Measurements from ENCODE around the gene HES3. TPM values are rescaled to one million over a fixed set of nuclear protein-coding genes. Genes with fewer than 3 reads are reported as not detected.

Gene HES3
- total RNA-seq, 4 donors from 2014 or later: not detected

DNA sequence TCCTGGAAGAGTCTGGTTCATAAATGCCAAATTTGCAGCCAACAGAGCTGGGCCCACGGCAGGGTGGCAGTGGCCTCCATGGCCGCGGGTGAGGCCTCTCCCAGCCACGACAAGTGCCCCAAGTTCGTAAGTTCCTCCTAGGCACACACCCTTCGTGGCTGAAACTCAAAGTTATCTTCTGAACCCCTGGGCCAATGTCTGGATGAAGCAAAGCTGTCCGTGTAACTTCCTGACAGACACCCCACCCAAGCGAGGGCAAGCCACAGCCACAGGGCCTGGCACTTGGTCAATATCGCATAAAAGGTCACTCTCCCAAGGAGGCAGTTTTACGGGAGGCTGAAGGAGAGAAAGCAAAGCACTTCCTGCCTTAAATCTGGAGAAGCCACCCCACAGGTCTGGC lies 44.7 kb downstream of the HES3 start:
- ATAC-seq (no peak), DNase-seq (no peak)
- Histone ChIP-seq H3K27ac (no peak overlapping the region), H3K36me3 (no peaks in the 10 kb centered on the region), H3K27me3 (no peaks in the 10 kb centered on the region), H3K9me3 (no peaks in the 10 kb centered on the region), H3K4me1 (peaks cover 0 to under 1% of the 10 kb centered on the region in 2 donors), H3K4me3 (no peak overlapping the region)
- in situ Hi-C loops (cut with MboI; ENCODE audit: low sequenced_read_pairs in 4 of 4): no loop called here
- TF ChIP-seq, protein P1, sequence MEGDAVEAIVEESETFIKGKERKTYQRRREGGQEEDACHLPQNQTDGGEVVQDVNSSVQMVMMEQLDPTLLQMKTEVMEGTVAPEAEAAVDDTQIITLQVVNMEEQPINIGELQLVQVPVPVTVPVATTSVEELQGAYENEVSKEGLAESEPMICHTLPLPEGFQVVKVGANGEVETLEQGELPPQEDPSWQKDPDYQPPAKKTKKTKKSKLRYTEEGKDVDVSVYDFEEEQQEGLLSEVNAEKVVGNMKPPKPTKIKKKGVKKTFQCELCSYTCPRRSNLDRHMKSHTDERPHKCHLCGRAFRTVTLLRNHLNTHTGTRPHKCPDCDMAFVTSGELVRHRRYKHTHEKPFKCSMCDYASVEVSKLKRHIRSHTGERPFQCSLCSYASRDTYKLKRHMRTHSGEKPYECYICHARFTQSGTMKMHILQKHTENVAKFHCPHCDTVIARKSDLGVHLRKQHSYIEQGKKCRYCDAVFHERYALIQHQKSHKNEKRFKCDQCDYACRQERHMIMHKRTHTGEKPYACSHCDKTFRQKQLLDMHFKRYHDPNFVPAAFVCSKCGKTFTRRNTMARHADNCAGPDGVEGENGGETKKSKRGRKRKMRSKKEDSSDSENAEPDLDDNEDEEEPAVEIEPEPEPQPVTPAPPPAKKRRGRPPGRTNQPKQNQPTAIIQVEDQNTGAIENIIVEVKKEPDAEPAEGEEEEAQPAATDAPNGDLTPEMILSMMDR (IDR thresholded peaks at IDR 0.05 in 4 of 5, conservative IDR thresholded peaks at IDR 0.05 in 1 of 5): no peak
- no peak for TF ChIP-seq POLR2A (IDR thresholded peaks at IDR 0.05)
- intact Hi-C loops (cut with DNase I; ENCODE audit: low total_unique reads): no loop called here

- intact Hi-C loops (cut with DNase I; ENCODE audit: low total_unique reads) (no loop called here), in situ Hi-C loops (cut with MboI; ENCODE audit: low sequenced_read_pairs in 4 of 4) (no loop called here)
- ATAC-seq: no peak
- Histone ChIP-seq H3K4me3 (no peak overlapping the region), H3K27me3 (no peaks in the 10 kb centered on the region), H3K27ac (no peak overlapping the region), H3K4me1 (peaks cover 0 to 7% of the 10 kb centered on the region in 2 donors), H3K9me3 (no peaks in the 10 kb centered on the region), H3K36me3 (no peaks in the 10 kb centered on the region)
- TF ChIP-seq, protein P1 (IDR thresholded peaks at IDR 0.05 in 4 of 5, conservative IDR thresholded peaks at IDR 0.05 in 1 of 5): no peak
- no peak for TF ChIP-seq POLR2A (IDR thresholded peaks at IDR 0.05)
- DNase-seq: no peak
Measured at GRCh38 chr1:6292102-6292501, 48.1 kb downstream of the HES3 start.

DNA sequence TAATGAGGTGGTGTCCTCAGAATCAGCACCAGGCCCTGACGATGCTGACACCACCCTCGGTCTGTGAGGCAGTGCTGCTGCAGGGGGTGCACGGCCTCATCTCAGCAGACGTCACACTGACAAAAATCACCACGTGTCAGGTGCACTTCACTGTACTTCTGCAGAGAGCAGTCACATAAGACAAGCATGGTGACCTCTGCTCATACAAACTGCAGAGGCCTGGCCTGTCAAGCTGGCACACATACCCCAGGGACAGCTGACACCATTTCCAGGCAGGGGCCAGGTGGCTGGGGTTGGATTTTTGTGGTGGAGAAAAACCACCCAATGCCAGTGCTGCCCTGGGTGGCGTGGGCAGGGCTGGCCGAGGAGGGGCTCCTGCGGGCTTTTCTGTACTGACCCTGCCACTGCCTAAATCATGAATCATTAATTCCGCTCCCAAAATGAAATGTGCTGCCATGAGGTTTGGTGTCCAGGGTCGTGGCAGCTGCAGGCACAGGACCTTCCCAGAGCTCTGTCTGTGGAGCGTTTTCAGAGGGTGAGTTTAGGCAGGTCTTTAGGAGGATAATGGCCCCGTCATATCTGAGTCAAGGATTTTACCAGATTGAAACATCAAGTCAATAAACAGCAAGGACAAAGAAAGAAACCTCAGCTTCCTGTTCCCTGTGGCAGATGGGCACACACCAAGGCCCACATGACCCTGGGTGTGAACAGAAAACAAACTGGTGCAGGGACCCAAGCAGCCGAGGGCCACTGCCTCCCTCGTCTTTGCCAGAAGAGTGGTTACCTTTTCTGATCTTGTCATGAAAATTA lies 50.3 kb downstream of the HES3 start:
- TF ChIP-seq, protein P1 (IDR thresholded peaks at IDR 0.05 in 4 of 5, conservative IDR thresholded peaks at IDR 0.05 in 1 of 5): no peak
- no peak for TF ChIP-seq POLR2A (IDR thresholded peaks at IDR 0.05)
- Histone ChIP-seq H3K36me3 (no peaks in the 10 kb centered on the region), H3K4me3 (no peak overlapping the region), H3K9me3 (no peaks in the 10 kb centered on the region), H3K27me3 (no peaks in the 10 kb centered on the region), H3K4me1 (peaks cover 0 to 7% of the 10 kb centered on the region in 2 donors), H3K27ac (peak overlapping the region in 1 of 4 donors; percentile 9)
- in situ Hi-C loops (cut with MboI; ENCODE audit: low sequenced_read_pairs in 4 of 4): no loop called here
- DNase-seq (no peak), ATAC-seq (peak in 1 of 2 donors; percentile 68)
- intact Hi-C loops (cut with DNase I; ENCODE audit: low total_unique reads): no loop called here

DNA sequence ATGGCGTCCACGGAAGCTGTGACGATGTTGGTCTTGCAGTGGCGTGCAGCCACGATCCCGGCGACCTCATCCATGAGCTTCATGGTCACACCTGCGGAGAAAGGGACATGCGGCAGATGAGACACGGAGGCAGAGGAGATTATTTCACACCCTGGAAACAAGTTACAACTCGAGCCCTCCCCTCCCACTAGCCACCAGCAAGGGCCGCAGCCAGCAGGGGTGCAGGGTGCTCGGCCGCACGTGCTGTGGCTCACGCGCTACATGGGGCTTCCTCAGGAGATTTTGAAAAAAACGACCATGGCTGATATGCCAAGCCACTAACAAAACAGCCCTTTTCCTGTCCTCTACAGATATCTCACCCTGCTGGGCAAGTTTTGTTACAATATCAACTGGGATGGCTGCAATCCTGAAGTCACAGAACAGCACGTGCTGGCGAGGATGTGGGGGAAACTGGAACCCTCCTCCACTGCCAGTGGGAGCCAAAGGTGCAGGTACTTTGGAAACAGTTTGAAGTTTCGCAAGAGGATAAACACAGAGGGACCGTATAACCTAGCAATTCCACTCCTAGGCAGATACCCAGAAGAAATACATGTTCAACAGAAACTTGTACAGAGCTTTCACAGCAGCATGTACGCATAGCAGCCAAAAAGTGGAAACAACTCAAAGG lies 51.0 kb downstream of the HES3 start:
- no peak for DNase-seq
- Histone ChIP-seq H3K4me3 (no peak overlapping the region), H3K36me3 (no peaks in the 10 kb centered on the region), H3K27ac (no peak overlapping the region), H3K9me3 (no peaks in the 10 kb centered on the region), H3K27me3 (no peaks in the 10 kb centered on the region), H3K4me1 (peaks cover 0 to 7% of the 10 kb centered on the region in 2 donors)
- TF ChIP-seq POLR2A (IDR thresholded peaks at IDR 0.05): no peak
- TF ChIP-seq, protein P1 (IDR thresholded peaks at IDR 0.05 in 4 of 5, conservative IDR thresholded peaks at IDR 0.05 in 1 of 5): no peak
- no peak for ATAC-seq
- in situ Hi-C loops (cut with MboI; ENCODE audit: low sequenced_read_pairs in 4 of 4): no loop called here
- intact Hi-C loops (cut with DNase I; ENCODE audit: low total_unique reads): no loop called here

Other genes with a start within 250 kb of the HES3 start
- gene KCNAB2, start 198.3 kb upstream of the HES3 start, total RNA-seq: 1 to 10 TPM; 2.8 to 7.8 (median 4.5) TPM
- under 1 TPM in 1 of 4 donors, not detected in 3; 0.05 TPM for gene CHD5, start 63.9 kb upstream of the HES3 start, total RNA-seq
- 100 to 1,000 TPM in 3 of 4 donors, 10 to 100 TPM in 1; 95.2 to 132 (median 121) TPM for gene RPL22, start 44.6 kb upstream of the HES3 start, total RNA-seq
- 1 to 10 TPM in 2 of 4 donors, under 1 TPM in 2; 0.29 to 4.7 (median 0.99) TPM for gene RNF207, start 38.1 kb upstream of the HES3 start, total RNA-seq
- gene ICMT, start 8.2 kb upstream of the HES3 start, total RNA-seq: 100 to 1,000 TPM in 1 of 4 donors, 10 to 100 TPM in 3; 43.6 to 115 (median 93.7) TPM
- 1 to 10 TPM; 1.1 to 3.4 (median 2.0) TPM for gene GPR153, start 16.9 kb downstream of the HES3 start, total RNA-seq
- gene ACOT7, start 149.6 kb downstream of the HES3 start, total RNA-seq: 1 to 10 TPM; 1.3 to 5.8 (median 3.2) TPM
- under 1 TPM in 1 of 4 donors, not detected in 3; 0.24 TPM for gene HES2, start 175.7 kb downstream of the HES3 start, total RNA-seq
- gene ESPN, start 180.6 kb downstream of the HES3 start, total RNA-seq: under 1 TPM in 1 of 4 donors, not detected in 3; 0.41 TPM
- 1 to 10 TPM; 1.0 to 4.2 (median 2.7) TPM for gene TNFRSF25, start 222.0 kb downstream of the HES3 start, total RNA-seq
- 1 to 10 TPM; 1.2 to 2.3 (median 1.6) TPM for gene PLEKHG5, start 247.5 kb downstream of the HES3 start, total RNA-seq